IMR-90 (cell line): ENCODE results near the gene TINAGL1. TPM values are rescaled to one million over a fixed set of nuclear protein-coding genes. Genes with fewer than 3 reads are reported as not detected.

Experiments
- ATAC-seq: fragments of 200-7000 bp; cut with Tn5 transposase; 2 replicates; pipeline ENCODE4 v1.9.1; 2020; ENCODE audit warnings: low read depth, mild to moderate bottlenecking, moderate library complexity
- BruUV-seq: library from RNA; stranded (reverse); fragments of 400-500 nt; replicated peaks from 2 replicates; lab custom pipeline; 2021; lab: Mats Ljungman, UMichigan
- CTCF ChIA-PET: fragments of 300-600 bp; formaldehyde crosslinking; extraction: SDS; loops from one replicate; lab custom pipeline; 2021; ENCODE audit warnings: antibody characterized with exemption; lab: Yijun Ruan, JAX
- POLR2A ChIA-PET: fragments of 300-600 bp; sonication (Branson Sonifier 250); formaldehyde crosslinking; loops from one replicate; lab custom pipeline; 2022; ENCODE audit warnings: antibody characterized with exemption; ENCODE audit not compliant: unreplicated experiment; lab: Charles Lee
- DNase-seq: peaks from one replicate; pipeline ENCODE4 v3.0.0; 2013
- H2AFZ ChIP-seq: replicated peaks from 2 replicates; pipeline ENCODE3; 2013; ENCODE audit warnings: low read length, mild to moderate bottlenecking; ENCODE audit not compliant: poor library complexity
- H2AK5ac ChIP-seq: 2 replicates; pipeline ENCODE4 v1.6.1; 2013; ENCODE audit warnings: low read depth, low read length, inconsistent platforms
- H2AK9ac ChIP-seq: replicated peaks from 2 replicates; pipeline ENCODE3; 2013; ENCODE audit warnings: mild to moderate bottlenecking, low read depth, low read length, moderate library complexity; ENCODE audit not compliant: poor library complexity
- H2BK120ac ChIP-seq: 2 replicates; pipeline ENCODE4 v1.6.1; 2013; ENCODE audit warnings: low read depth, low read length, inconsistent platforms
- H2BK15ac ChIP-seq: 3 replicates; pipeline ENCODE4 v1.6.1; 2013; ENCODE audit warnings: low read depth, low read length, inconsistent platforms
- H2BK20ac ChIP-seq: 2 replicates; pipeline ENCODE4 v1.6.1; 2013; ENCODE audit warnings: low read depth, mild to moderate bottlenecking, inconsistent platforms, low read length, moderate library complexity
- H2BK5ac ChIP-seq: 2 replicates; pipeline ENCODE4 v1.6.1; 2013; ENCODE audit warnings: mild to moderate bottlenecking, low read depth, low read length, inconsistent platforms; ENCODE audit not compliant: poor library complexity, severe bottlenecking
- H3K14ac ChIP-seq: replicated peaks from 2 replicates; pipeline ENCODE4 v1.6.1; 2013; ENCODE audit warnings: low read depth, low read length, inconsistent platforms
- H3K18ac ChIP-seq: 2 replicates; pipeline ENCODE4 v1.6.1; 2013; ENCODE audit warnings: low read depth, low read length, control low read depth
- H3K23ac ChIP-seq: 2 replicates; pipeline ENCODE4 v1.6.1; 2013; ENCODE audit warnings: low read depth, low read length, inconsistent platforms
- H3K27ac ChIP-seq: 2 replicates; pipeline ENCODE4 v1.5.1; 2013; ENCODE audit warnings: mild to moderate bottlenecking, control low read depth, low read length; ENCODE audit not compliant: insufficient read depth
- H3K27me3 ChIP-seq: 2 replicates; pipeline ENCODE4 v1.6.1; 2013; ENCODE audit warnings: low read length; ENCODE audit not compliant: control insufficient read depth, insufficient read depth
- H3K36me3 ChIP-seq: 2 replicates; pipeline ENCODE4 v1.6.1; 2013; ENCODE audit warnings: low read length, mixed read lengths; ENCODE audit not compliant: control insufficient read depth, insufficient read depth
- H3K4ac ChIP-seq: 2 replicates; pipeline ENCODE4 v1.6.1; 2013; ENCODE audit warnings: low read depth, low read length, inconsistent platforms
- H3K4me1 ChIP-seq: 2 replicates; pipeline ENCODE4 v1.6.1; 2013; ENCODE audit warnings: low read length, mixed read lengths; ENCODE audit not compliant: control insufficient read depth, insufficient read depth
- H3K4me2 ChIP-seq: 2 replicates; pipeline ENCODE4 v1.6.1; 2013; ENCODE audit warnings: low read depth, mild to moderate bottlenecking, control low read depth, low read length, moderate library complexity
- H3K4me3 ChIP-seq: 2 replicates; pipeline ENCODE4 v1.5.1; 2013; ENCODE audit warnings: low read depth, mild to moderate bottlenecking, control low read depth, low read length, moderate library complexity; ENCODE audit not compliant: insufficient read depth
- H3K56ac ChIP-seq: 2 replicates; pipeline ENCODE4 v1.6.1; 2013; ENCODE audit warnings: low read length, inconsistent platforms; ENCODE audit not compliant: insufficient read depth; ENCODE audit errors: extremely low read depth
- H3K79me1 ChIP-seq, 2 experiments: 2 replicates each; pipeline ENCODE4 v1.6.1; 2013; ENCODE audit warnings: low read length in 2 of 2, inconsistent platforms in 1 of 2, low read depth in 1 of 2
- H3K9ac ChIP-seq: 2 replicates; pipeline ENCODE4 v1.6.1; 2013; ENCODE audit warnings: low read depth, low read length, control low read depth
- H3K9me1 ChIP-seq: 2 replicates; pipeline ENCODE4 v1.6.1; 2013; ENCODE audit warnings: low read length, inconsistent platforms; ENCODE audit not compliant: insufficient read depth
- H3K9me3 ChIP-seq: 2 replicates; pipeline ENCODE4 v1.6.1; 2013; ENCODE audit warnings: low read length; ENCODE audit not compliant: control insufficient read depth, insufficient read depth
- H4K20me1 ChIP-seq: 2 replicates; pipeline ENCODE4 v1.6.1; 2013; ENCODE audit warnings: low read length, inconsistent platforms; ENCODE audit not compliant: insufficient read depth
- H4K5ac ChIP-seq: 2 replicates; pipeline ENCODE4 v1.6.1; 2013; ENCODE audit warnings: mild to moderate bottlenecking, low read depth, low read length, control low read depth
- H4K8ac ChIP-seq, 2 experiments: 2 replicates each; pipeline ENCODE4 v1.6.1; 2013; ENCODE audit warnings: low read depth in 2 of 2, low read length in 2 of 2, control low read depth in 1 of 2, inconsistent platforms in 1 of 2
- H4K91ac ChIP-seq: 2 replicates; pipeline ENCODE4 v1.6.1; 2013; ENCODE audit warnings: low read depth, low read length, inconsistent platforms; ENCODE audit not compliant: insufficient read depth
- CEBPB ChIP-seq: IDR thresholded peaks from 2 replicates; pipeline ENCODE4 v1.6.1; 2012; ENCODE audit warnings: low read depth, low read length, improper control_type of control experiment
- MAZ ChIP-seq: IDR thresholded peaks from 2 replicates; pipeline ENCODE4 v1.6.1; 2012; ENCODE audit warnings: low read depth, mild to moderate bottlenecking, low read length, improper control_type of control experiment, moderate library complexity, borderline replicate concordance
- WGBS, 2 experiments: methylation state at CpG; one replicate each; pipeline versions ENCODE4 v1.1.5 to v1.1.7; 2013; ENCODE audit warnings: missing lambda C conversion rate in 2 of 2; ENCODE audit not compliant: insufficient read length in 1 of 2; ENCODE audit errors: extremely low coverage in 2 of 2; 5-methylcytosine and 5-hydroxymethylcytosine counted together
- dilution Hi-C: fragments of 300-500 bp; cut with HindIII; formaldehyde crosslinking; loops from one replicate; pipeline ENCODE4 v1.14.3; 2018; ENCODE audit warnings: low sequenced_read_pairs; ENCODE audit not compliant: unreplicated experiment
- in situ Hi-C: fragments of 300-500 bp; cut with MboI; formaldehyde crosslinking; loops from 3 replicates; pipeline ENCODE4 v1.14.3; 2019; ENCODE audit warnings: low sequenced_read_pairs, inconsistent platforms, mixed read lengths
- intact Hi-C: fragments of 100-400 bp; cut with micrococcal nuclease; formaldehyde crosslinking; loops from 2 replicates; pipeline ENCODE4 v1.10.0; 2022
- polyA plus RNA-seq, 3 experiments: library from polyadenylated mRNA; depleted of rRNA; stranded (reverse); fragments of >200 nt; gene quantifications; 2 replicates each; pipeline ENCODE4 v1.2.3, GENCODE V29; 2012; ENCODE audit warnings: low replicate concordance in 1 of 3
- total RNA-seq: library from RNA; depleted of rRNA; stranded (reverse); fragments of >200 nt; gene quantifications from 2 replicates; pipeline ENCODE4 v1.2.3, GENCODE V29; 2012
- TF ChIP-seq, protein P1 (sequence below): conservative IDR thresholded peaks from 2 replicates; pipeline ENCODE4 v1.5.1; 2012; ENCODE audit warnings: mild to moderate bottlenecking, low read depth, low read length, improper control_type of control experiment

The TINAGL1 gene
- total and polyA plus RNA-seq, 2 of the 4 experiments (the other 2 are of a cell fraction): 0.54 to 1.5 TPM

DNA sequence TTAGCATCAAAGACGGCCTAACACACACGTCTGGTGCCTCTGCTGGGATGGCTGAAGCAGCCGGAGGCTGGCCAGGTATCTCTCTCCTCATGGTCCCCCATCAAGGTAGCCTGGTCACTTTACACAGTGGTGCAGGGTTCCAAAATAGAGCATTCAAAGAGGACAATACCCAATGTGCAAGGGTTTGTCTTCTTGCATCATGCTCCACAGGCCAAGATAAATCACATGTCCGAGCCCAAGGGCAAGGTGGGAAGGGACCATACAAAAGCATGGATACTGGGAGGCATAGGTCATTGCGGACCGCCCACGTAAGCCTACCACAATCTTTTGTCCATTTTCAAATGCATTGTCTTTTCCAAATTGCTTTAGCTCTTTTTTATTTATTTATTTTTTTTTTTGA is 23.8 kb upstream of the TINAGL1 start:
- Histone ChIP-seq H2AK5ac (no peak overlapping the region), H3K23ac (no peak overlapping the region), H2AK9ac (no peak overlapping the region), H4K91ac (no peak overlapping the region), H3K27ac (no peak overlapping the region), H2BK5ac (no peak overlapping the region), H3K27me3 (peaks cover 7% of the 10 kb centered on the region), H3K4me3 (no peak overlapping the region), H3K9me3 (no peaks in the 10 kb centered on the region), H3K14ac (no peak overlapping the region), H3K4me1 (peaks cover 5% of the 10 kb centered on the region), H3K4me2 (no peak overlapping the region), H4K8ac (no peak overlapping the region), H3K9ac (no peak overlapping the region), H2BK20ac (no peak overlapping the region), H4K5ac (no peak overlapping the region), H3K36me3 (no peaks in the 10 kb centered on the region), H2BK120ac (no peak overlapping the region), H3K56ac (no peak overlapping the region), H3K79me1 (no peaks in the 10 kb centered on the region), H2BK15ac (no peak overlapping the region), H2AFZ (no peak overlapping the region), H3K4ac (no peak overlapping the region), H3K9me1 (no peaks in the 10 kb centered on the region), H3K18ac (no peak overlapping the region), H4K20me1 (peaks cover 8% of the 10 kb centered on the region; the same call in 1 of the 2 replicates)
- TF ChIP-seq, protein P1, sequence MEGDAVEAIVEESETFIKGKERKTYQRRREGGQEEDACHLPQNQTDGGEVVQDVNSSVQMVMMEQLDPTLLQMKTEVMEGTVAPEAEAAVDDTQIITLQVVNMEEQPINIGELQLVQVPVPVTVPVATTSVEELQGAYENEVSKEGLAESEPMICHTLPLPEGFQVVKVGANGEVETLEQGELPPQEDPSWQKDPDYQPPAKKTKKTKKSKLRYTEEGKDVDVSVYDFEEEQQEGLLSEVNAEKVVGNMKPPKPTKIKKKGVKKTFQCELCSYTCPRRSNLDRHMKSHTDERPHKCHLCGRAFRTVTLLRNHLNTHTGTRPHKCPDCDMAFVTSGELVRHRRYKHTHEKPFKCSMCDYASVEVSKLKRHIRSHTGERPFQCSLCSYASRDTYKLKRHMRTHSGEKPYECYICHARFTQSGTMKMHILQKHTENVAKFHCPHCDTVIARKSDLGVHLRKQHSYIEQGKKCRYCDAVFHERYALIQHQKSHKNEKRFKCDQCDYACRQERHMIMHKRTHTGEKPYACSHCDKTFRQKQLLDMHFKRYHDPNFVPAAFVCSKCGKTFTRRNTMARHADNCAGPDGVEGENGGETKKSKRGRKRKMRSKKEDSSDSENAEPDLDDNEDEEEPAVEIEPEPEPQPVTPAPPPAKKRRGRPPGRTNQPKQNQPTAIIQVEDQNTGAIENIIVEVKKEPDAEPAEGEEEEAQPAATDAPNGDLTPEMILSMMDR: no peak
- no peak for TF ChIP-seq CEBPB
- TF ChIP-seq MAZ: no peak
- ChIA-PET POLR2A (no interaction called here), CTCF (no interaction called here)
- dilution Hi-C loops: no loop called here
- BruUV-seq: no TSS peak
- intact Hi-C loops: no loop called here
- ATAC-seq (no peak), DNase-seq (no peak)
- in situ Hi-C loops: no loop called here
- no CpG with 5 or more reads among the region's 7 CpGs for WGBS, 2 experiments
